OCI-LY7 (cell line): ENCODE measurements around the gene TACR1. TPM values are rescaled to one million over a fixed set of nuclear protein-coding genes. Genes with fewer than 3 reads are reported as not detected.

ENCODE experiments used
- BruUV-seq: library from RNA; stranded (reverse); fragments of 400-500 nt; replicated peaks from 2 replicates; lab custom pipeline; 2021; lab: Mats Ljungman, UMichigan
- CTCF ChIA-PET: fragments of 300-600 bp; sonication (Branson Sonifier 250); formaldehyde crosslinking; loops from one replicate; lab custom pipeline; 2022; ENCODE audit warnings: antibody characterized with exemption; ENCODE audit not compliant: unreplicated experiment; lab: Charles Lee
- POLR2A ChIA-PET: fragments of 300-600 bp; sonication (Branson Sonifier 250); formaldehyde crosslinking; loops from one replicate; lab custom pipeline; 2022; ENCODE audit warnings: antibody characterized with exemption; lab: Charles Lee
- DNase-seq: peaks from one replicate; pipeline ENCODE4 v3.0.0-alpha.2; 2015; ENCODE audit warnings: low spot score
- H2AFZ ChIP-seq: fragments of 200-600 bp; sonication (generic), shearing (Covaris generic); 2 replicates; pipeline ENCODE4 v1.6.1; 2014; ENCODE audit warnings: mild to moderate bottlenecking, antibody characterized with exemption, low read length, moderate library complexity
- H3K27ac ChIP-seq: fragments of 200-600 bp; sonication (generic); 2 replicates; pipeline ENCODE4 v1.5.1; 2014; ENCODE audit warnings: mixed run types, low read depth, mild to moderate bottlenecking, moderate library complexity, low read length, inconsistent platforms; ENCODE audit not compliant: poor library complexity, severe bottlenecking
- H3K36me3 ChIP-seq: fragments of 200-600 bp; sonication (generic); 2 replicates; pipeline ENCODE4 v1.6.1; 2014; ENCODE audit warnings: mild to moderate bottlenecking, antibody characterized with exemption, low read length, moderate library complexity, mixed read lengths; ENCODE audit not compliant: insufficient read depth
- H3K4me1 ChIP-seq: fragments of 200-600 bp; sonication (generic); 2 replicates; pipeline ENCODE4 v1.5.1; 2014; ENCODE audit warnings: mild to moderate bottlenecking, low read length; ENCODE audit not compliant: insufficient read depth, poor library complexity, severe bottlenecking
- H3K4me2 ChIP-seq: fragments of 200-600 bp; sonication (generic); 2 replicates; pipeline ENCODE4 v1.6.1; 2014; ENCODE audit warnings: mild to moderate bottlenecking, low read length
- H3K4me3 ChIP-seq: fragments of 200-600 bp; sonication (generic); 2 replicates; pipeline ENCODE4 v1.5.1; 2014; ENCODE audit warnings: mild to moderate bottlenecking, low read depth, low read length; ENCODE audit not compliant: poor library complexity, severe bottlenecking
- H3K79me2 ChIP-seq: fragments of 200-600 bp; sonication (generic); 2 replicates; pipeline ENCODE4 v1.6.1; 2016; ENCODE audit warnings: low read depth, mild to moderate bottlenecking, low read length, moderate library complexity, mixed read lengths; ENCODE audit not compliant: insufficient read depth
- H3K9me2 ChIP-seq: fragments of 200-600 bp; sonication (generic); 2 replicates; pipeline ENCODE4 v1.6.1; 2016; ENCODE audit warnings: mild to moderate bottlenecking, low read length, mixed read lengths; ENCODE audit not compliant: insufficient read depth
- H3K9me3 ChIP-seq: fragments of 200-600 bp; sonication (generic); 2 replicates; pipeline ENCODE4 v1.6.1; 2014; ENCODE audit warnings: mild to moderate bottlenecking, mixed run types, low read length, mixed read lengths
- H4K20me1 ChIP-seq: fragments of 200-600 bp; sonication (generic); 2 replicates; pipeline ENCODE4 v1.6.1; 2014; ENCODE audit warnings: mild to moderate bottlenecking, antibody characterized with exemption, low read length, moderate library complexity, mixed read lengths; ENCODE audit not compliant: insufficient read depth
- EZH2phosphoT487 ChIP-seq: fragments of 200-600 bp; sonication (generic); IDR thresholded peaks from 2 replicates; pipeline ENCODE4 v1.6.1; 2018; ENCODE audit warnings: low read depth, borderline replicate concordance, mild to moderate bottlenecking, mixed run types, antibody characterized with exemption, low read length, moderate library complexity, mixed read lengths
- intact Hi-C: fragments of 100-400 bp; cut with micrococcal nuclease; formaldehyde crosslinking; loops from one replicate; pipeline ENCODE4 v1.10.0; 2022; ENCODE audit not compliant: unreplicated experiment
- total RNA-seq, 2 experiments: library from RNA; depleted of rRNA in 1 of 2; stranded (reverse); fragments of >200 nt in 1 of 2; shearing (Covaris generic) in 1 of 2; gene quantifications; 2 replicates each; pipeline ENCODE4 v1.2.3, GENCODE V29; 2014 to 2022
- TF ChIP-seq, protein P1 (sequence below): fragments of 200-600 bp; sonication (generic); conservative IDR thresholded peaks from 2 replicates; pipeline ENCODE4 v1.5.1; 2014; ENCODE audit warnings: mild to moderate bottlenecking, antibody characterized with exemption, low read length, moderate library complexity, mixed read lengths

The TACR1 gene
- total RNA-seq, 2 experiments from 2014 or later = not detected

DNA sequence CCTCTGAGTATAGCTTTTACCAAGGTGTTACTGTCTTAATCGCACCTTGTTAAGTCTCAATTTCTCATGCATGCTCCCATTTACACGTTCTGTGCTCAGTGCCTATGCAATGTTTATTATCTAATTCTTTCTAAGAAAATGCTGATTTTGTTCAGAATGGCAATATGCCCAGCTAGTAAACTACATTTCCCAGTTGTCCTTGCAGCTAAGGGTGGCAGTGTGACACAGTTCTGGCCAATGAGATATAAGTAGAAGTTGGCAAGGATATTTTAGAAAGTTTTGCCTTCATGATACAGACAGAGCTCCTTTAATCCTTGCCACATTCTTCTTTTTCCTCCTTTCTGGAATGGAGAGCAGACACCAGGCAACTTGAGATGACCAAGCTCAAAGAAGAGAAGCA is 195.5 kb downstream of the TACR1 start:
- intact Hi-C loops = no loop called here
- Histone ChIP-seq H3K4me2 (no peak overlapping the region), H3K9me3 (no peaks in the 10 kb centered on the region), H4K20me1 (no peaks in the 10 kb centered on the region), H2AFZ (no peak overlapping the region), H3K4me1 (no peaks in the 10 kb centered on the region), H3K9me2 (no peaks in the 10 kb centered on the region), H3K36me3 (no peaks in the 10 kb centered on the region), H3K4me3 (no peak overlapping the region), H3K27ac (no peak overlapping the region), H3K79me2 (no peaks in the 10 kb centered on the region)
- BruUV-seq = no TSS peak
- CTCF ChIA-PET = interaction anchor here (0.5 to 0.6 kb wide), 2 partner anchors 169 to 225 kb away, joined by 3 read pairs; no protein-coding TSS in a partner anchor
- no peak for DNase-seq
- TF ChIP-seq, protein P1, sequence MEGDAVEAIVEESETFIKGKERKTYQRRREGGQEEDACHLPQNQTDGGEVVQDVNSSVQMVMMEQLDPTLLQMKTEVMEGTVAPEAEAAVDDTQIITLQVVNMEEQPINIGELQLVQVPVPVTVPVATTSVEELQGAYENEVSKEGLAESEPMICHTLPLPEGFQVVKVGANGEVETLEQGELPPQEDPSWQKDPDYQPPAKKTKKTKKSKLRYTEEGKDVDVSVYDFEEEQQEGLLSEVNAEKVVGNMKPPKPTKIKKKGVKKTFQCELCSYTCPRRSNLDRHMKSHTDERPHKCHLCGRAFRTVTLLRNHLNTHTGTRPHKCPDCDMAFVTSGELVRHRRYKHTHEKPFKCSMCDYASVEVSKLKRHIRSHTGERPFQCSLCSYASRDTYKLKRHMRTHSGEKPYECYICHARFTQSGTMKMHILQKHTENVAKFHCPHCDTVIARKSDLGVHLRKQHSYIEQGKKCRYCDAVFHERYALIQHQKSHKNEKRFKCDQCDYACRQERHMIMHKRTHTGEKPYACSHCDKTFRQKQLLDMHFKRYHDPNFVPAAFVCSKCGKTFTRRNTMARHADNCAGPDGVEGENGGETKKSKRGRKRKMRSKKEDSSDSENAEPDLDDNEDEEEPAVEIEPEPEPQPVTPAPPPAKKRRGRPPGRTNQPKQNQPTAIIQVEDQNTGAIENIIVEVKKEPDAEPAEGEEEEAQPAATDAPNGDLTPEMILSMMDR = no peak
- TF ChIP-seq EZH2phosphoT487 = no peak
- POLR2A ChIA-PET = interaction anchor here (0.7 kb wide), 2 partner anchors 11 to 311 kb away, joined by 3 read pairs; no protein-coding TSS in a partner anchor

GRCh38 chr2:75003276-75003675 is 196.0 kb downstream of the TACR1 start:
- Histone ChIP-seq H3K4me3 (no peak overlapping the region), H3K36me3 (no peaks in the 10 kb centered on the region), H2AFZ (no peak overlapping the region), H3K9me3 (no peaks in the 10 kb centered on the region), H4K20me1 (no peaks in the 10 kb centered on the region), H3K4me2 (no peak overlapping the region), H3K4me1 (no peaks in the 10 kb centered on the region), H3K27ac (no peak overlapping the region), H3K79me2 (no peaks in the 10 kb centered on the region), H3K9me2 (no peaks in the 10 kb centered on the region)
- POLR2A ChIA-PET = interaction anchor here (0.5 to 0.7 kb wide), 3 partner anchors 11 to 770 kb away, joined by 3 read pairs; no protein-coding TSS in a partner anchor
- no peak for DNase-seq
- intact Hi-C loops = no loop called here
- TF ChIP-seq EZH2phosphoT487 = no peak
- TF ChIP-seq, protein P1 = no peak
- no TSS peak for BruUV-seq
- CTCF ChIA-PET = interaction anchor here (0.5 to 0.6 kb wide), 2 partner anchors 168 to 224 kb away, joined by 3 read pairs; no protein-coding TSS in a partner anchor

DNA sequence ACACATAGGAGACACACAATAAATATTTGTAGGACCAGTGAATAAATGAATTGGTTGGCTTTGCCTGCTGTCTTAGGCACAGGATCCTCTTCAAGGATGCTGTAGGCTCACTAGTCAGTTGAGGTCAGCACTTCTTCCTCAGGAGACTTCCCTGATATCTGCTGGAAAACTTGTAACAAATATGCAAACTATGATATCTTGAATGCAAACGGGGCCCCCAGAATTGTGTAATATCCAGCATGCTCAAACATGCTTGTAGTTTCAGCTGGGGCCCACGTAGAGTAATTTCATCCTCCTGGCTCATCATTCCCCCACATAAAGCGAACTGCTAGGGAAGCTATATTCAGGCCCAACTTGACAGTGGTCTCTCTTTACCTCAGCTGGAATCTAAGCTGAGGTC is 197.3 kb downstream of the TACR1 start:
- DNase-seq = no peak
- Histone ChIP-seq H3K4me3 (no peak overlapping the region), H3K27ac (no peak overlapping the region), H4K20me1 (no peaks in the 10 kb centered on the region), H3K4me2 (no peak overlapping the region), H3K79me2 (no peaks in the 10 kb centered on the region), H3K36me3 (no peaks in the 10 kb centered on the region), H3K9me2 (no peaks in the 10 kb centered on the region), H3K4me1 (no peaks in the 10 kb centered on the region), H2AFZ (no peak overlapping the region), H3K9me3 (no peaks in the 10 kb centered on the region)
- TF ChIP-seq, protein P1 = no peak
- no peak for TF ChIP-seq EZH2phosphoT487
- intact Hi-C loops = no loop called here
- no TSS peak for BruUV-seq
- CTCF ChIA-PET = no interaction called here
- POLR2A ChIA-PET = no interaction called here
